IMR-90 (cell line): ENCODE measurements around the gene FRMD6. TPM values are rescaled to one million over a fixed set of nuclear protein-coding genes. Genes with fewer than 3 reads are reported as not detected.

Source experiments
- ATAC-seq: fragments of 200-7000 bp; cut with Tn5 transposase; 2 replicates; pipeline ENCODE4 v1.9.1; 2020; ENCODE audit warnings: low read depth, mild to moderate bottlenecking, moderate library complexity
- BruUV-seq: library from RNA; stranded (reverse); fragments of 400-500 nt; replicated peaks from 2 replicates; lab custom pipeline; 2021; lab: Mats Ljungman, UMichigan
- CTCF ChIA-PET: fragments of 300-600 bp; formaldehyde crosslinking; extraction: SDS; loops from one replicate; lab custom pipeline; 2021; ENCODE audit warnings: antibody characterized with exemption; lab: Yijun Ruan, JAX
- POLR2A ChIA-PET: fragments of 300-600 bp; sonication (Branson Sonifier 250); formaldehyde crosslinking; loops from one replicate; lab custom pipeline; 2022; ENCODE audit warnings: antibody characterized with exemption; ENCODE audit not compliant: unreplicated experiment; lab: Charles Lee
- DNase-seq: peaks from one replicate; pipeline ENCODE4 v3.0.0; 2013
- H2AFZ ChIP-seq: replicated peaks from 2 replicates; pipeline ENCODE3; 2013; ENCODE audit warnings: low read length, mild to moderate bottlenecking; ENCODE audit not compliant: poor library complexity
- H2AK5ac ChIP-seq: 2 replicates; pipeline ENCODE4 v1.6.1; 2013; ENCODE audit warnings: low read depth, low read length, inconsistent platforms
- H2AK9ac ChIP-seq: replicated peaks from 2 replicates; pipeline ENCODE3; 2013; ENCODE audit warnings: mild to moderate bottlenecking, low read depth, low read length, moderate library complexity; ENCODE audit not compliant: poor library complexity
- H2BK120ac ChIP-seq: 2 replicates; pipeline ENCODE4 v1.6.1; 2013; ENCODE audit warnings: low read depth, low read length, inconsistent platforms
- H2BK15ac ChIP-seq: 3 replicates; pipeline ENCODE4 v1.6.1; 2013; ENCODE audit warnings: low read depth, low read length, inconsistent platforms
- H2BK20ac ChIP-seq: 2 replicates; pipeline ENCODE4 v1.6.1; 2013; ENCODE audit warnings: low read depth, mild to moderate bottlenecking, inconsistent platforms, low read length, moderate library complexity
- H2BK5ac ChIP-seq: 2 replicates; pipeline ENCODE4 v1.6.1; 2013; ENCODE audit warnings: mild to moderate bottlenecking, low read depth, low read length, inconsistent platforms; ENCODE audit not compliant: poor library complexity, severe bottlenecking
- H3K14ac ChIP-seq: replicated peaks from 2 replicates; pipeline ENCODE4 v1.6.1; 2013; ENCODE audit warnings: low read depth, low read length, inconsistent platforms
- H3K18ac ChIP-seq: 2 replicates; pipeline ENCODE4 v1.6.1; 2013; ENCODE audit warnings: low read depth, low read length, control low read depth
- H3K23ac ChIP-seq: 2 replicates; pipeline ENCODE4 v1.6.1; 2013; ENCODE audit warnings: low read depth, low read length, inconsistent platforms
- H3K27ac ChIP-seq: 2 replicates; pipeline ENCODE4 v1.5.1; 2013; ENCODE audit warnings: mild to moderate bottlenecking, control low read depth, low read length; ENCODE audit not compliant: insufficient read depth
- H3K27me3 ChIP-seq: 2 replicates; pipeline ENCODE4 v1.6.1; 2013; ENCODE audit warnings: low read length; ENCODE audit not compliant: control insufficient read depth, insufficient read depth
- H3K36me3 ChIP-seq: 2 replicates; pipeline ENCODE4 v1.6.1; 2013; ENCODE audit warnings: low read length, mixed read lengths; ENCODE audit not compliant: control insufficient read depth, insufficient read depth
- H3K4ac ChIP-seq: 2 replicates; pipeline ENCODE4 v1.6.1; 2013; ENCODE audit warnings: low read depth, low read length, inconsistent platforms
- H3K4me1 ChIP-seq: 2 replicates; pipeline ENCODE4 v1.6.1; 2013; ENCODE audit warnings: low read length, mixed read lengths; ENCODE audit not compliant: control insufficient read depth, insufficient read depth
- H3K4me2 ChIP-seq: 2 replicates; pipeline ENCODE4 v1.6.1; 2013; ENCODE audit warnings: low read depth, mild to moderate bottlenecking, control low read depth, low read length, moderate library complexity
- H3K4me3 ChIP-seq: 2 replicates; pipeline ENCODE4 v1.5.1; 2013; ENCODE audit warnings: low read depth, mild to moderate bottlenecking, control low read depth, low read length, moderate library complexity; ENCODE audit not compliant: insufficient read depth
- H3K56ac ChIP-seq: 2 replicates; pipeline ENCODE4 v1.6.1; 2013; ENCODE audit warnings: low read length, inconsistent platforms; ENCODE audit not compliant: insufficient read depth; ENCODE audit errors: extremely low read depth
- H3K79me1 ChIP-seq, 2 experiments: 2 replicates each; pipeline ENCODE4 v1.6.1; 2013; ENCODE audit warnings: low read length in 2 of 2, inconsistent platforms in 1 of 2, low read depth in 1 of 2
- H3K9ac ChIP-seq: 2 replicates; pipeline ENCODE4 v1.6.1; 2013; ENCODE audit warnings: low read depth, low read length, control low read depth
- H3K9me1 ChIP-seq: 2 replicates; pipeline ENCODE4 v1.6.1; 2013; ENCODE audit warnings: low read length, inconsistent platforms; ENCODE audit not compliant: insufficient read depth
- H3K9me3 ChIP-seq: 2 replicates; pipeline ENCODE4 v1.6.1; 2013; ENCODE audit warnings: low read length; ENCODE audit not compliant: control insufficient read depth, insufficient read depth
- H4K20me1 ChIP-seq: 2 replicates; pipeline ENCODE4 v1.6.1; 2013; ENCODE audit warnings: low read length, inconsistent platforms; ENCODE audit not compliant: insufficient read depth
- H4K5ac ChIP-seq: 2 replicates; pipeline ENCODE4 v1.6.1; 2013; ENCODE audit warnings: mild to moderate bottlenecking, low read depth, low read length, control low read depth
- H4K8ac ChIP-seq, 2 experiments: 2 replicates each; pipeline ENCODE4 v1.6.1; 2013; ENCODE audit warnings: low read depth in 2 of 2, low read length in 2 of 2, control low read depth in 1 of 2, inconsistent platforms in 1 of 2
- H4K91ac ChIP-seq: 2 replicates; pipeline ENCODE4 v1.6.1; 2013; ENCODE audit warnings: low read depth, low read length, inconsistent platforms; ENCODE audit not compliant: insufficient read depth
- CTCF ChIP-seq: conservative IDR thresholded peaks from 2 replicates; pipeline ENCODE4 v1.5.1; 2012; ENCODE audit warnings: mild to moderate bottlenecking, low read depth, low read length, improper control_type of control experiment
- MAFK ChIP-seq: IDR thresholded peaks from 2 replicates; pipeline ENCODE4 v1.6.1; 2012; ENCODE audit warnings: low read depth, low read length, improper control_type of control experiment
- MXI1 ChIP-seq: IDR thresholded peaks from 2 replicates; pipeline ENCODE4 v1.6.1; 2012; ENCODE audit warnings: low read depth, mild to moderate bottlenecking, low read length, moderate library complexity, borderline replicate concordance
- POLR2A ChIP-seq: IDR thresholded peaks from 2 replicates; pipeline ENCODE4 v1.6.1; 2012; ENCODE audit warnings: mild to moderate bottlenecking, low read depth, low read length
- RCOR1 ChIP-seq: IDR thresholded peaks from 2 replicates; pipeline ENCODE4 v1.6.1; 2012; ENCODE audit warnings: mild to moderate bottlenecking, low read length, improper control_type of control experiment; ENCODE audit not compliant: insufficient replicate concordance
- SMC3 ChIP-seq: fragments of 150-350 bp; IDR thresholded peaks from 2 replicates; pipeline ENCODE4 v1.6.1; 2016; ENCODE audit warnings: low read depth, mild to moderate bottlenecking, antibody characterized with exemption, low read length, moderate library complexity
- WGBS, 2 experiments: methylation state at CpG; one replicate each; pipeline versions ENCODE4 v1.1.5 to v1.1.7; 2013; ENCODE audit warnings: missing lambda C conversion rate in 2 of 2; ENCODE audit not compliant: insufficient read length in 1 of 2; ENCODE audit errors: extremely low coverage in 2 of 2; 5-methylcytosine and 5-hydroxymethylcytosine counted together
- dilution Hi-C: fragments of 300-500 bp; cut with HindIII; formaldehyde crosslinking; loops from one replicate; pipeline ENCODE4 v1.14.3; 2018; ENCODE audit warnings: low sequenced_read_pairs; ENCODE audit not compliant: unreplicated experiment
- in situ Hi-C: fragments of 300-500 bp; cut with MboI; formaldehyde crosslinking; loops from 3 replicates; pipeline ENCODE4 v1.14.3; 2019; ENCODE audit warnings: low sequenced_read_pairs, inconsistent platforms, mixed read lengths
- intact Hi-C: fragments of 100-400 bp; cut with micrococcal nuclease; formaldehyde crosslinking; loops from 2 replicates; pipeline ENCODE4 v1.10.0; 2022
- polyA plus RNA-seq, 3 experiments: library from polyadenylated mRNA; depleted of rRNA; stranded (reverse); fragments of >200 nt; gene quantifications; 2 replicates each; pipeline ENCODE4 v1.2.3, GENCODE V29; 2012; ENCODE audit warnings: low replicate concordance in 1 of 3
- total RNA-seq: library from RNA; depleted of rRNA; stranded (reverse); fragments of >200 nt; gene quantifications from 2 replicates; pipeline ENCODE4 v1.2.3, GENCODE V29; 2012

FRMD6 gene
- total and polyA plus RNA-seq, 2 of the 4 experiments (the other 2 are of a cell fraction) = 243 to 682 TPM

DNA sequence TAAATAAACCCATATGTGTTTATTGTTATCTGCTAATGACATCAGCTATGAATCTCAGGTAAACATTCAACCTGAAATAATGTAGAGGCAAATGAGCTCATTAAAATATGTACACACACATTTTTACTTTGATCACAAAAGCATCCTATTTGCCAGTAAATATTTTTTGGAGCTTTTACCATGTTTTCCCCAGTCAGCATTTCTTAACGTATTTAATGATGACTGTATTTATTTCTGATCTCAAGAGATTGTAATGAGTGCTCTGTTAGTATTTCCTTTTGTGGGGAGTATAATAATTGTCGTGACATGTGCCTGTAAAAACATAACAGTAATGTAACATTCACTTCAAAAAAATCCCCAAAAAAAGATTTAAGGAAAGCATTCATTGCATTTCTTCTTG, 52.1 kb downstream of the FRMD6 start:
- dilution Hi-C loops = no loop called here
- no peak overlapping the region for H3K9ac ChIP-seq
- CTCF ChIA-PET = no interaction called here

More for the DNA sequence above, 52.1 kb downstream of the FRMD6 start:
- BruUV-seq = no TSS peak
- Histone ChIP-seq H3K23ac (no peak overlapping the region), H3K56ac (no peak overlapping the region), H2BK120ac (no peak overlapping the region), H3K4me3 (no peak overlapping the region), H3K36me3 (peaks cover 46% of the 10 kb centered on the region), H2AFZ (no peak overlapping the region), H3K27ac (no peak overlapping the region), H3K18ac (no peak overlapping the region), H3K9me3 (no peaks in the 10 kb centered on the region), H2AK5ac (no peak overlapping the region), H3K14ac (no peak overlapping the region), H3K27me3 (no peaks in the 10 kb centered on the region), H3K4ac (no peak overlapping the region), H3K9me1 (peaks cover 8% of the 10 kb centered on the region; the same call in 1 of the 2 replicates), H4K5ac (no peak overlapping the region), H3K79me1 (peaks cover 35 to 64% of the 10 kb centered on the region in 2 experiments), H2AK9ac (no peak overlapping the region), H2BK5ac (no peak overlapping the region), H3K4me2 (no peak overlapping the region), H2BK15ac (no peak overlapping the region), H2BK20ac (no peak overlapping the region), H3K4me1 (peaks cover 6% of the 10 kb centered on the region), H4K8ac (no peak overlapping the region), H4K91ac (no peak overlapping the region), H4K20me1 (peaks cover 41% of the 10 kb centered on the region; the same call in 1 of the 2 replicates)
- WGBS, 2 experiments = no CpG with 5 or more reads among the region's 2 CpGs
- intact Hi-C loops = no loop called here
- no peak for TF ChIP-seq RCOR1
- TF ChIP-seq MAFK = peak; percentile 94
- no peak for TF ChIP-seq CTCF
- TF ChIP-seq SMC3 = no peak
- TF ChIP-seq POLR2A = no peak
- TF ChIP-seq MXI1 = no peak
- no peak for ATAC-seq
- no peak for DNase-seq
- POLR2A ChIA-PET = no interaction called here
- in situ Hi-C loops = no loop called here
